Liver (tissue), 9 donors: ENCODE data around the gene FBXO24. TPM values are rescaled to one million over a fixed set of nuclear protein-coding genes. Genes with fewer than 3 reads are reported as not detected.

Experiments
- DNase-seq: peaks from one replicate; pipeline ENCODE4 v3.0.0-alpha.2; 2017; ENCODE audit warnings: low spot score
- H3K27ac ChIP-seq, 2 donors: one replicate each; pipeline ENCODE4 v1.7.0; 2013; ENCODE audit warnings: inconsistent platforms in 2 of 2, low read length in 2 of 2, control low read depth in 1 of 2, low read depth in 1 of 2, mild to moderate bottlenecking in 1 of 2
- H3K27me3 ChIP-seq, 4 donors: one replicate each; pipeline versions ENCODE4 v1.6.1 to v1.7.0; 2013; ENCODE audit warnings: low read length in 3 of 4, inconsistent platforms in 1 of 4, mild to moderate bottlenecking in 1 of 4, moderate library complexity in 1 of 4; ENCODE audit not compliant: control insufficient read depth in 4 of 4, insufficient read depth in 4 of 4
- H3K36me3 ChIP-seq, 4 donors: one replicate each; pipeline versions ENCODE4 v1.6.1 to v1.7.0; 2013; ENCODE audit warnings: low read length in 3 of 4, mild to moderate bottlenecking in 3 of 4, low read depth in 1 of 4, moderate library complexity in 1 of 4; ENCODE audit not compliant: control insufficient read depth in 4 of 4, insufficient read depth in 3 of 4
- H3K4me1 ChIP-seq, 4 donors: one replicate each; pipeline versions ENCODE4 v1.6.1 to v1.7.0; 2013; ENCODE audit warnings: low read length in 3 of 4, mild to moderate bottlenecking in 3 of 4, moderate library complexity in 1 of 4; ENCODE audit not compliant: control insufficient read depth in 4 of 4, insufficient read depth in 4 of 4
- H3K4me3 ChIP-seq, 3 donors: one replicate each; pipeline versions ENCODE4 v1.6.1 to v1.7.0; 2013; ENCODE audit warnings: low read length in 3 of 3, control low read depth in 1 of 3, low read depth in 1 of 3, mild to moderate bottlenecking in 1 of 3
- H3K9ac ChIP-seq, 2 donors: one replicate each; pipeline ENCODE4 v1.7.0; 2013; ENCODE audit warnings: low read length in 2 of 2, mild to moderate bottlenecking in 2 of 2, moderate library complexity in 2 of 2, control low read depth in 1 of 2, low read depth in 1 of 2
- H3K9me3 ChIP-seq, 4 donors: one replicate each; pipeline versions ENCODE4 v1.6.1 to v1.7.0; 2013; ENCODE audit warnings: low read length in 3 of 4; ENCODE audit not compliant: control insufficient read depth in 4 of 4
- ATF3 ChIP-seq: IDR thresholded peaks from 2 replicates; pipeline ENCODE4 v1.6.1; 2016; ENCODE audit warnings: antibody characterized with exemption
- CTCF ChIP-seq: fragments of 150-350 bp; IDR thresholded peaks from 2 replicates; pipeline ENCODE4 v1.5.1; 2017; ENCODE audit warnings: improper control_type of control experiment, low read depth, low read length; ENCODE audit not compliant: missing input control
- EGR1 ChIP-seq, 2 donors: IDR thresholded peaks; 2 replicates each; pipeline ENCODE4 v1.6.1; 2016 to 2018; ENCODE audit warnings: antibody characterized with exemption in 2 of 2, low read depth in 2 of 2
- FOXA1 ChIP-seq: IDR thresholded peaks from 2 replicates; pipeline ENCODE4 v1.6.1; 2016; ENCODE audit warnings: antibody characterized with exemption
- FOXA2 ChIP-seq: IDR thresholded peaks from 2 replicates; pipeline ENCODE4 v1.6.1; 2016; ENCODE audit warnings: antibody characterized with exemption
- GABPA ChIP-seq, 2 donors: IDR thresholded peaks in 1 of 2; conservative IDR thresholded peaks in 1 of 2; 2 replicates each; pipeline ENCODE4 v1.6.1; 2016; ENCODE audit warnings: antibody characterized with exemption in 2 of 2, mild to moderate bottlenecking in 1 of 2, moderate library complexity in 1 of 2
- HNF4A ChIP-seq, 2 donors: conservative IDR thresholded peaks; 2 replicates each; pipeline ENCODE4 v1.6.1; 2016; ENCODE audit warnings: antibody characterized with exemption in 2 of 2, mild to moderate bottlenecking in 2 of 2
- HNF4G ChIP-seq: IDR thresholded peaks from 2 replicates; pipeline ENCODE4 v1.6.1; 2016; ENCODE audit warnings: antibody characterized with exemption
- JUND ChIP-seq, 2 donors: IDR thresholded peaks; 2 replicates each; pipeline ENCODE4 v1.6.1; 2016; ENCODE audit warnings: antibody characterized with exemption in 2 of 2
- MAX ChIP-seq: IDR thresholded peaks from 2 replicates; pipeline ENCODE4 v1.6.1; 2016; ENCODE audit warnings: antibody characterized with exemption
- NR2F2 ChIP-seq: IDR thresholded peaks from 2 replicates; pipeline ENCODE4 v1.6.1; 2016; ENCODE audit warnings: antibody characterized with exemption
- RAD21 ChIP-seq, 2 donors: IDR thresholded peaks; 2 replicates each; pipeline ENCODE4 v1.6.1; 2016; ENCODE audit warnings: antibody characterized with exemption in 2 of 2, mild to moderate bottlenecking in 2 of 2
- REST ChIP-seq: IDR thresholded peaks from 2 replicates; pipeline ENCODE4 v1.6.1; 2016; ENCODE audit warnings: antibody characterized with exemption, mild to moderate bottlenecking
- RXRA ChIP-seq, 2 donors: IDR thresholded peaks; 2 replicates each; pipeline ENCODE4 v1.6.1; 2017 to 2018; ENCODE audit warnings: antibody characterized with exemption in 2 of 2, mild to moderate bottlenecking in 1 of 2
- SP1 ChIP-seq: IDR thresholded peaks from 2 replicates; pipeline ENCODE4 v1.6.1; 2018; ENCODE audit warnings: antibody characterized with exemption, mild to moderate bottlenecking
- TAF1 ChIP-seq: conservative IDR thresholded peaks from 2 replicates; pipeline ENCODE4 v1.6.1; 2016; ENCODE audit warnings: antibody characterized with exemption, mild to moderate bottlenecking
- YY1 ChIP-seq: IDR thresholded peaks from 2 replicates; pipeline ENCODE4 v1.6.1; 2016; ENCODE audit warnings: antibody characterized with exemption, mild to moderate bottlenecking
- ZBTB33 ChIP-seq: IDR thresholded peaks from 2 replicates; pipeline ENCODE4 v1.6.1; 2016; ENCODE audit warnings: antibody characterized with exemption
- WGBS: extraction: QIAGEN DNeasy Blood & Tissue Kit; methylation state at CpG from one replicate; pipeline ENCODE4 v1.1.7; 2013; 5-methylcytosine and 5-hydroxymethylcytosine counted together
- polyA plus RNA-seq, 2 donors: library from polyadenylated mRNA; stranded (reverse) in 1 of 2; unstranded in 1 of 2; fragments of 200-250 nt in 1 of 2; fragments of >200 nt in 1 of 2; fragmentation: Nextera tagmentation in 1 of 2; extraction: Ambion mirVana in 1 of 2; gene quantifications; one replicate each; pipeline versions ENCODE4 v1.2.1 to v1.2.3, GENCODE V29; 2013 to 2015
- total RNA-seq, 2 donors: library from RNA; depleted of rRNA; stranded (reverse); fragments of >200 nt; gene quantifications; one replicate each; pipeline ENCODE4 v1.2.3, GENCODE V29; 2014
- donor health status: healthy.
- donor health status: healthy.
- donor health status: healthy.
- donor health status: healthy.
- donor health status: healthy.

Gene FBXO24
- total and polyA plus RNA-seq, 4 donors, result 0.25 to 1.3 (median 0.50) TPM

- H3K9me3 ChIP-seq, result no peaks in the 10 kb centered on the region
- H3K4me1 ChIP-seq, result peaks cover 35 to 74% (median 61%) of the 10 kb centered on the region in 4 donors
- peaks cover 0 to 2% (median under 1%) of the 10 kb centered on the region in 4 donors for H3K36me3 ChIP-seq
- peak overlapping the region in 1 of 3 donors; percentile 52 for H3K4me3 ChIP-seq
- no peaks in the 10 kb centered on the region for H3K27me3 ChIP-seq
- WGBS, result 14% methylated on average over 36 of the region's 36 CpGs
- peak overlapping the region; percentile 84 to 90 for H3K27ac ChIP-seq
- H3K9ac ChIP-seq, result peak overlapping the region; percentile 26 to 54
- TF ChIP-seq ZBTB33 (no peak), GABPA (IDR thresholded peaks at IDR 0.05 in 1 of 2, conservative IDR thresholded peaks at IDR 0.05 in 1 of 2) (no peak), SP1 (peak; percentile 45), HNF4A (conservative IDR thresholded peaks at IDR 0.05) (peak; percentile 53 to 69), REST (peak; percentile 82), JUND (IDR thresholded peaks at IDR 0.05) (no peak), RXRA (IDR thresholded peaks at IDR 0.05) (peak in 1 of 2 donors; percentile 71), FOXA1 (no peak), FOXA2 (no peak), TAF1 (no peak), RAD21 (IDR thresholded peaks at IDR 0.05) (peak; percentile 60 to 66), NR2F2 (peak; percentile 17), ATF3 (no peak), HNF4G (no peak), MAX (peak; percentile 45), EGR1 (IDR thresholded peaks at IDR 0.05; ENCODE audit: low read depth in 2 of 2) (peak in 1 of 2 donors; percentile 83), CTCF (peak; percentile 77), YY1 (peak; percentile 61)
- peak; percentile 81 for DNase-seq
Measured at GRCh38 chr7:100568896-100569844, 17.0 kb upstream of the FBXO24 start.
